DND-41 (cell line): Measurements from ENCODE around the gene THBS1.

Experiments used
- ATAC-seq: fragments of 200-7000 bp; cut with Tn5 transposase; 3 replicates; pipeline ENCODE4 v1.9.1; 2021; ENCODE audit warnings: low read depth; ENCODE audit not compliant: insufficient read depth
- DNase-seq: peaks from one replicate; pipeline ENCODE4 v3.0.0-alpha.2; 2020
- H2AFZ ChIP-seq: 2 replicates; pipeline ENCODE4 v1.6.0; 2012; ENCODE audit warnings: low read depth, low read length
- H3K27ac ChIP-seq: 2 replicates; pipeline ENCODE4 v1.5.1; 2012; ENCODE audit warnings: low read length, inconsistent platforms
- H3K27me3 ChIP-seq: fragments of 200-600 bp; sonication (generic); 2 replicates; pipeline ENCODE4 v1.6.0; 2012; ENCODE audit warnings: low read length, mild to moderate bottlenecking, inconsistent platforms; ENCODE audit not compliant: insufficient read depth, poor library complexity
- H3K36me3 ChIP-seq: 2 replicates; pipeline ENCODE4 v1.5.1; 2012; ENCODE audit warnings: low read length, inconsistent platforms; ENCODE audit not compliant: insufficient read depth
- H3K4me1 ChIP-seq: 2 replicates; pipeline ENCODE4 v1.5.1; 2012; ENCODE audit warnings: mild to moderate bottlenecking, low read length; ENCODE audit not compliant: insufficient read depth
- H3K4me2 ChIP-seq: 2 replicates; pipeline ENCODE4 v1.6.0; 2012; ENCODE audit warnings: mild to moderate bottlenecking, moderate library complexity, low read length, inconsistent platforms; ENCODE audit not compliant: insufficient read depth
- H3K4me3 ChIP-seq, 2 experiments: fragments of 200-600 bp in 1 of 2; shearing (Covaris generic) in 1 of 2; 2 replicates each; pipeline ENCODE4 v1.5.1; 2012 to 2016; ENCODE audit warnings: inconsistent platforms in 2 of 2, low read length in 2 of 2, mild to moderate bottlenecking in 2 of 2, low read depth in 1 of 2, moderate library complexity in 1 of 2
- H3K79me2 ChIP-seq: 2 replicates; pipeline ENCODE4 v1.6.0; 2012; ENCODE audit warnings: low read length, inconsistent platforms; ENCODE audit not compliant: insufficient read depth
- H3K9ac ChIP-seq: 2 replicates; pipeline ENCODE4 v1.6.0; 2012; ENCODE audit warnings: low read depth, mild to moderate bottlenecking, inconsistent platforms, low read length, moderate library complexity
- H3K9me3 ChIP-seq: 2 replicates; pipeline ENCODE4 v1.5.1; 2012; ENCODE audit warnings: low read length, moderate library complexity, mild to moderate bottlenecking, inconsistent platforms; ENCODE audit not compliant: insufficient read depth, severe bottlenecking
- H4K20me1 ChIP-seq: 2 replicates; pipeline ENCODE4 v1.6.0; 2012; ENCODE audit warnings: low read length; ENCODE audit not compliant: insufficient read depth
- CTCF ChIP-seq: IDR thresholded peaks from 2 replicates; pipeline ENCODE4 v1.5.1; 2012; ENCODE audit warnings: borderline replicate concordance, low read length, moderate library complexity, mild to moderate bottlenecking; ENCODE audit not compliant: poor library complexity, severe bottlenecking; ENCODE audit errors: extremely low read depth
- EZH2 ChIP-seq: IDR thresholded peaks from 3 replicates; pipeline ENCODE4 v1.6.1; 2012; ENCODE audit warnings: borderline replicate concordance, low read depth, mild to moderate bottlenecking, moderate library complexity, low read length, inconsistent platforms; ENCODE audit not compliant: severe bottlenecking

The THBS1 gene

GRCh38 chr15:39539466-39539865, 41.4 kb upstream of the THBS1 start:
- H3K9ac ChIP-seq, result no peak overlapping the region

GRCh38 chr15:39539973-39540558, 40.8 kb upstream of the THBS1 start:
- Histone ChIP-seq H3K4me2 (no peak overlapping the region), H3K4me1 (no peaks in the 10 kb centered on the region), H3K9ac (no peak overlapping the region), H3K4me3 (no peak overlapping the region), H3K27ac (no peak overlapping the region), H4K20me1 (no peaks in the 10 kb centered on the region), H3K9me3 (no peaks in the 10 kb centered on the region), H3K79me2 (no peaks in the 10 kb centered on the region), H3K27me3 (peaks cover 5% of the 10 kb centered on the region), H2AFZ (no peak overlapping the region), H3K36me3 (no peaks in the 10 kb centered on the region)
- no peak for TF ChIP-seq CTCF
- TF ChIP-seq EZH2, result no peak
- DNase-seq (no peak), ATAC-seq (no peak)

More at GRCh38 chr15:39539466-39539865, 41.4 kb upstream of the THBS1 start:
- Histone ChIP-seq H4K20me1 (no peaks in the 10 kb centered on the region), H3K36me3 (no peaks in the 10 kb centered on the region), H3K27me3 (peaks cover 5% of the 10 kb centered on the region), H3K4me3 (no peak overlapping the region), H3K4me1 (no peaks in the 10 kb centered on the region), H3K27ac (no peak overlapping the region), H2AFZ (no peak overlapping the region), H3K4me2 (no peak overlapping the region), H3K79me2 (no peaks in the 10 kb centered on the region), H3K9me3 (no peaks in the 10 kb centered on the region)
- TF ChIP-seq CTCF (no peak), EZH2 (no peak)
- DNase-seq, result no peak
- ATAC-seq, result no peak

GRCh38 chr15:39542385-39543065, 38.4 kb upstream of the THBS1 start:
- no peaks in the 10 kb centered on the region for H3K4me1 ChIP-seq
- no peak overlapping the region for H3K4me3 ChIP-seq
- no peaks in the 10 kb centered on the region for H3K27me3 ChIP-seq
- no peak overlapping the region for H2AFZ ChIP-seq
- no peaks in the 10 kb centered on the region for H4K20me1 ChIP-seq
- DNase-seq (no peak), ATAC-seq (no peak)
- H3K9me3 ChIP-seq, result no peaks in the 10 kb centered on the region
- H3K79me2 ChIP-seq, result no peaks in the 10 kb centered on the region
- H3K9ac ChIP-seq, result no peak overlapping the region
- H3K36me3 ChIP-seq, result no peaks in the 10 kb centered on the region
- no peak overlapping the region for H3K4me2 ChIP-seq
- H3K27ac ChIP-seq, result no peak overlapping the region
- TF ChIP-seq EZH2 (no peak), CTCF (no peak)
